Neural progenitor cell (in vitro differentiated cells): Measurements from ENCODE around the gene SOBP. TPM values are rescaled to one million over a fixed set of nuclear protein-coding genes. Genes with fewer than 3 reads are reported as not detected.
A peak's percentile ranks its signal among the peaks of the same experiment; 100 is the strongest.

Source experiments
- DNase-seq: peaks from one replicate; pipeline ENCODE4 v3.0.0-alpha.2; 2016; ENCODE audit warnings: low spot score
- H2AFZ ChIP-seq: fragments of 200-600 bp; sonication (generic); replicated peaks from 2 replicates; pipeline ENCODE4 v1.6.1; 2016; ENCODE audit warnings: antibody characterized with exemption
- H3F3A ChIP-seq: fragments of 200-600 bp; sonication (generic); 2 replicates; pipeline ENCODE4 v1.6.1; 2016; ENCODE audit warnings: antibody characterized with exemption, low read depth
- H3K27ac ChIP-seq: fragments of 200-600 bp; sonication (generic); 2 replicates; pipeline ENCODE4 v1.5.1; 2016; ENCODE audit warnings: mild to moderate bottlenecking
- H3K27me3 ChIP-seq: fragments of 200-600 bp; sonication (generic); 2 replicates; pipeline ENCODE4 v1.6.1; 2016; ENCODE audit warnings: mild to moderate bottlenecking, moderate library complexity
- H3K36me3 ChIP-seq: fragments of 200-600 bp; sonication (generic); 2 replicates; pipeline ENCODE4 v1.5.1; 2016
- H3K4me1 ChIP-seq: fragments of 200-600 bp; sonication (generic); 2 replicates; pipeline ENCODE4 v1.6.1; 2016; ENCODE audit warnings: mixed run types
- H3K4me2 ChIP-seq: fragments of 200-600 bp; sonication (generic); 2 replicates; pipeline ENCODE4 v1.6.1; 2016
- H3K4me3 ChIP-seq: fragments of 200-600 bp; sonication (generic); 2 replicates; pipeline ENCODE4 v1.5.1; 2016
- H3K79me2 ChIP-seq: fragments of 200-600 bp; sonication (generic); 2 replicates; pipeline ENCODE4 v1.6.1; 2016; ENCODE audit warnings: low read depth
- H3K9ac ChIP-seq: fragments of 200-600 bp; sonication (generic); 2 replicates; pipeline ENCODE4 v1.6.1; 2016
- H3K9me3 ChIP-seq: fragments of 200-600 bp; sonication (generic); 2 replicates; pipeline ENCODE4 v1.5.1; 2016; ENCODE audit warnings: low read depth
- H4K20me1 ChIP-seq: fragments of 200-600 bp; sonication (generic); 2 replicates; pipeline ENCODE4 v1.6.1; 2016; ENCODE audit warnings: low read depth
- H3K27ac Mint-ChIP-seq: 3 replicates; pipeline ENCODE4 v1.8.0; 2021; ENCODE audit warnings: mixed read lengths
- H3K27me3 Mint-ChIP-seq: 2 replicates; pipeline ENCODE4 v1.8.0; 2022; ENCODE audit warnings: low read depth, mild to moderate bottlenecking, inconsistent platforms, moderate library complexity, mixed read lengths; ENCODE audit not compliant: insufficient read depth
- H3K36me3 Mint-ChIP-seq: 3 replicates; pipeline ENCODE4 v1.8.0; 2021; ENCODE audit warnings: mixed read lengths
- H3K4me1 Mint-ChIP-seq: 3 replicates; pipeline ENCODE4 v1.8.0; 2021; ENCODE audit warnings: mixed read lengths
- H3K4me3 Mint-ChIP-seq: 3 replicates; pipeline ENCODE4 v1.8.0; 2021; ENCODE audit warnings: mild to moderate bottlenecking, moderate library complexity, mixed read lengths
- H3K9me3 Mint-ChIP-seq: 3 replicates; pipeline ENCODE4 v1.8.0; 2020; ENCODE audit warnings: mixed read lengths
- CTCF ChIP-seq: fragments of 200-600 bp; sonication (generic); IDR thresholded peaks from 2 replicates; pipeline ENCODE4 v1.5.1; 2017; ENCODE audit warnings: antibody characterized with exemption, mild to moderate bottlenecking
- EZH2 ChIP-seq: fragments of 200-600 bp; sonication (generic); IDR thresholded peaks from 2 replicates; pipeline ENCODE4 v1.6.1; 2017; ENCODE audit warnings: antibody characterized with exemption, mild to moderate bottlenecking, moderate library complexity
- EZH2phosphoT487 ChIP-seq: fragments of 200-600 bp; sonication (generic); IDR thresholded peaks from 2 replicates; pipeline ENCODE4 v1.6.1; 2017; ENCODE audit warnings: antibody characterized with exemption
- total RNA-seq: library from RNA; depleted of rRNA; stranded (reverse); fragments of >200 nt; gene quantifications from 2 replicates; pipeline ENCODE4 v1.2.3, GENCODE V29; 2015; ENCODE audit warnings: low replicate concordance

Gene SOBP
- total RNA-seq, 1 donor from 2014 or later = 12.6 TPM

DNA sequence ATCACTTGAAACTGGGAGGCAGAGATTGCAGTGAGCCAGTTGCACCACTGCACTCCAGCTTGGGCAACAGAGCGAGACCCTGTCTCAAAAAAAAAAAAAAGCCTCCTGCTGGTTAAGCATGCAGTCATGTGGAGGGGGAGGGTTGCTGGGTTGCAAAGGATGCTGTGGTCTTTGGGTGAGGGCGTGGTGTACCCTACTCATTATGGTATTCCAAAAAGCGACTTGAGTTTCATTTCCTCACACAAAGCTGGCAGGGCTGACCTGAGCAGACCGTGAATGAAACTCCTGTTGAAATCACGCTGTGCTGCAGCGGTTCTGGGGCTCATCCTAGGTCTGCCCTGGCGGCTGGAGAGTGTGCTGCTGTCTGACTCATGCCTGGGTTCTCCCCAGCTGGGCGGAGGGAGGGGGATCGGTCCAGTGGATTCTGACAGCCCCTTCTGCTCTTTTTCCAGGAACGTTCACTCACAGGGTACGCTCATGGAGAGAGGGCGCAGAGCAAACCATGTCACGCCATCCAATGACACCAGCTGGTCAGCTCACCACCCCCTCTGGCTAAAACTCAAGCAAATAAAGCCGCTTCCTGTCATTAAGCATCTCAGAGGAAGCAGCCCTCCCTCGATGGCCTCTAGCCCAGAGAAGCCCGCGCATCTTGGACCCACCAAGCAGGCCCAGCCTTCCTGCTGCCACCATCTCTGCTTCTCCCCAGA, 168.0 kb downstream of the SOBP start:
- H2AFZ ChIP-seq = no peak overlapping the region
- no peaks in the 10 kb centered on the region for H4K20me1 ChIP-seq
- H3K4me3 ChIP-seq = no peak overlapping the region
- no peaks in the 10 kb centered on the region for H3F3A ChIP-seq
- peaks cover 3% of the 10 kb centered on the region for H3K36me3 ChIP-seq
- no peaks in the 10 kb centered on the region for H3K79me2 ChIP-seq
- H3K27ac ChIP-seq = no peak overlapping the region
- H3K27me3 ChIP-seq = no peaks in the 10 kb centered on the region
- peaks cover 30% of the 10 kb centered on the region for H3K36me3 Mint-ChIP-seq
- no peak overlapping the region for H3K4me3 Mint-ChIP-seq
- peaks cover 64% of the 10 kb centered on the region for H3K4me1 Mint-ChIP-seq
- peaks cover 7% of the 10 kb centered on the region for H3K27me3 Mint-ChIP-seq
- DNase-seq = no peak
- no peak overlapping the region for H3K27ac Mint-ChIP-seq
- H3K9me3 Mint-ChIP-seq = no peaks in the 10 kb centered on the region
- H3K4me1 ChIP-seq = peaks cover 5% of the 10 kb centered on the region
- H3K4me2 ChIP-seq = no peak overlapping the region
- H3K9me3 ChIP-seq = no peaks in the 10 kb centered on the region
- no peak overlapping the region for H3K9ac ChIP-seq
- TF ChIP-seq EZH2phosphoT487 = no peak
- no peak for TF ChIP-seq EZH2

DNA sequence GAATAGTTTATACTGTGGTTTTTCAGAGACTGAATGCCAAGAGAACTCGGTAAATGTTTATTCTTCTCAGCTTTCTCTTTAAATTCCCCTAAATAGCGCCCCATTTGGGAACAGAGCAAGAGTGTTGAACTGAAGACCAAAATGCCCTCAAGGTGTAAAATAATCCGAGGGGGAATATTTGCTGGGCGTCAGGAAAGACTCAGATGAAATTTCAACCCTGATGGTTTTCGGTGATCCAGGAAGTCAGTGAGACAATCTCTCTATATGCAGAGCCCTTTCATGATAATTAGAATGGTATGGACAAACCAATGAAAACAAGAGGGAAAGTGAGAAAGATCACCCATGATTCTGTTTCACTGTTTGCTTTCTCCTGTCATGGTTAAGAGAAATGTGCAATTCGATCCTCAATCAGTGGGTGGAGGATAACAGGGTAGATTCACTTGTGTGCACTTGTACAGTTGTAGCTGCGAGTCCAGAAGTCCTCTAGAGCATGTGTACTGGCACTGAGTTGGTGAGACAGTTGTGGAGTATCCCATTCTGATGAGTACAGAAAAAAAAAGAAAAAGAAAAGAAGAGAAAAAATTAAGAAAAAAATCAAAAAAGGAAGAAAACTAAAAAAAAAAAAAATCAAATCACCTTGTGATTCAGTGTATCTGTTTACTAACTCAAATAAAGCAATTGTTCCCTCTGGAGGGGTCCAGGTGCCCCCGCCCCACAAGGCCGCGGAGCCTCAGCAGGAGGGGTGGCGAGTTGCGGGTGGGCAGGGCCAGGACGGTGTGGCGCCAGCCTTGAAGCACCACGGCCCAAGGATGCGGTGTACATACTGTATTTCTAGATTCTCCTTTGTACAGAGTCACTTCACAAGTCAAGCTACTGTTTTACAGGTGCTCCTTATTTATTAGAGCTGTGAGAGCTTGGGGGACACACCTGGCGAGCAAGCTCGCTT, 169.3 kb downstream of the SOBP start:
- H3K36me3 Mint-ChIP-seq = peaks cover 30% of the 10 kb centered on the region
- H3K9me3 Mint-ChIP-seq = no peaks in the 10 kb centered on the region
- no peak overlapping the region for H3K4me3 ChIP-seq
- TF ChIP-seq CTCF (no peak), EZH2phosphoT487 (no peak), EZH2 (no peak)
- H3F3A ChIP-seq = no peaks in the 10 kb centered on the region
- no peaks in the 10 kb centered on the region for H3K9me3 ChIP-seq
- no peaks in the 10 kb centered on the region for H4K20me1 ChIP-seq
- H3K36me3 ChIP-seq = peaks cover 3% of the 10 kb centered on the region
- H2AFZ ChIP-seq = no peak overlapping the region
- H3K79me2 ChIP-seq = no peaks in the 10 kb centered on the region
- H3K4me3 Mint-ChIP-seq = no peak overlapping the region
- H3K9ac ChIP-seq = no peak overlapping the region
- H3K27me3 Mint-ChIP-seq = peaks cover 7% of the 10 kb centered on the region
- peak overlapping the region; percentile 79 for H3K27ac Mint-ChIP-seq
- H3K4me1 Mint-ChIP-seq = peaks cover 70% of the 10 kb centered on the region
- H3K27me3 ChIP-seq = no peaks in the 10 kb centered on the region
- DNase-seq = no peak
- H3K4me2 ChIP-seq = no peak overlapping the region
- H3K4me1 ChIP-seq = peaks cover 5% of the 10 kb centered on the region
- H3K27ac ChIP-seq = no peak overlapping the region

DNA sequence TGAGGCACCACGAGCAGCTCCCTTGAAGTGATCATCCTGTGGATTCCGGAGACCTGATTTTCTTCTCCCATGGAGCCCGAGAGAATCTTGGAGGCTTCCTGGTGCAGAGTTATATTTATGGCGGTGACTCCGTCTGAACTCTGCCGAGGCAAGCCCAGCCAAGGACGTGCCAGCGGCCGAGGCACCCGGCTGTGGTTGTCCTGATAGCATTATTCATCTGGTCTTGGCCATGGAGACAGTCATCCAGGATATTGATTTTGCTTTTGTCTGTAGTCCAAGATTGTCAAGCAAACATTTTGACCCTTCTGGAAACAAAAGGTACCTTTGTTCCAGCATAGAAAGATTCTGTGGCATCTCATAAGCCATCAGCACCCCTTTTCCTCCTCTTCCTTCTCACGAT, 170.9 kb downstream of the SOBP start:
- Histone ChIP-seq H3K27ac (no peak overlapping the region), H3K9ac (no peak overlapping the region), H3F3A (no peaks in the 10 kb centered on the region), H3K4me2 (no peak overlapping the region), H2AFZ (no peak overlapping the region), H3K27me3 (no peaks in the 10 kb centered on the region), H3K4me3 (no peak overlapping the region), H3K9me3 (no peaks in the 10 kb centered on the region), H3K79me2 (no peaks in the 10 kb centered on the region), H3K36me3 (peaks cover 3% of the 10 kb centered on the region), H3K4me1 (peaks cover 7% of the 10 kb centered on the region), H4K20me1 (no peaks in the 10 kb centered on the region)
- H3K4me1 Mint-ChIP-seq = peaks cover 71% of the 10 kb centered on the region
- no peaks in the 10 kb centered on the region for H3K9me3 Mint-ChIP-seq
- no peak overlapping the region for H3K4me3 Mint-ChIP-seq
- DNase-seq = no peak
- TF ChIP-seq CTCF (no peak), EZH2 (no peak), EZH2phosphoT487 (no peak)
- peaks cover 7% of the 10 kb centered on the region for H3K27me3 Mint-ChIP-seq
- H3K27ac Mint-ChIP-seq = no peak overlapping the region
- peaks cover 30% of the 10 kb centered on the region for H3K36me3 Mint-ChIP-seq
